ENCODE measurements around the gene BRWD1.
"Not testable (repeated sequence)": the region's sequence is repeated elsewhere in the genome, so short reads cannot be mapped to it uniquely, and the experiment has no call there.

BRWD1 gene

DNA sequence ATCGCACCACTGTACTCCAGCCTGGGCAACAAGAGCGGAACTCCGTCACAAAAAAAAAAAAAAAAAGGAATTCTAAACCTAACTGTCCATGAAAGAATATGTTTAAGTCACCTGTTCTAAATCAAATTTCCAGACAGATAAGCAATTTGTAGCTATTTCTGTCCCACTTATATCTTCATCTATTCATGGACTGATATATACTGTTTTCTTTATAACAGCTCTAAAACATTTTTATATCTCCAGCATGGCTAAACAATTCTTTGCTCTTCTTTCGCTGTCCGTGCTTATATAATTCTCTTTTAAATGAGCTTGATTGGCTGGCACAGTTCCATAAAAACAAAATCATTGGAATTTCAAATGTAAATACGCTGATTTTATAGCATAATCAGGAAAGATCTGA is 30.5 kb downstream of the BRWD1 start:
- no peak for DNase-seq (ENCODE audit: low read depth)

DNA sequence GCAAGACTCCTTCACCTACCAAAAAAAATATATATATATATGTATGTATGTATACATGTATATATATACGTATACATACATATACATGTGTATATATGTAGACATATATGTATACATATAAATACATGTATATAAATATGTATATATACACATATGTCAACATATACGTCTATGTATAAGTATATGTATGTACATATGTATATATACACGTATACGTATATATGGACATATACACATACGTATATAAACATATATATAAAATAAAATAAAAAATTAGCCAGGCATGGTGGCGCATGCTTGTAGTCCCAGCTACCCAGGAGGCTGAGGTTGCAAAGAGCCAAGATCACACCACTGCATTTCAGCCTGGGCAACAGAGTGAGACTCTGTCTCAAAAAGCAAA is 31.6 kb downstream of the BRWD1 start:
- DNase-seq (ENCODE audit: low read depth) = no peak

DNA sequence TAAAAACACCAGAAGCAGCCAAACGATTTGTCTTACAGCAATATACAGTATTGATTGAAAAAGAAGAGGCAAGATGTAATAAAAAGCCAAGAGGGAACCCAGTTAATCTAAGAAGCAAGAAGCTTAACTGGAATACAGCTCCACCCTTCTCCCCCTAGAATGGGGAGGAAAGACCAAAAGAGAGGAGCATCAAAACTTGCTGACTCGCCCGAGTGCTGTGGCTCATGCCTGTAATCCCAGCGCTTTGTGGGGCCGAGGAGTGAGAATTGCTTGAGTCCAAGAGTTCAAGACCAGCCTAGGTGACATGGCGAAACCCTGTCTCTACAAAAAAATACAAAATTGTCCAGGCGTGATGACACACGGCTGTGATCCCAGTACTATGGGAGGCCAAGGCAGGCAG is 32.2 kb downstream of the BRWD1 start:
- no peak for DNase-seq (ENCODE audit: low read depth)

DNA sequence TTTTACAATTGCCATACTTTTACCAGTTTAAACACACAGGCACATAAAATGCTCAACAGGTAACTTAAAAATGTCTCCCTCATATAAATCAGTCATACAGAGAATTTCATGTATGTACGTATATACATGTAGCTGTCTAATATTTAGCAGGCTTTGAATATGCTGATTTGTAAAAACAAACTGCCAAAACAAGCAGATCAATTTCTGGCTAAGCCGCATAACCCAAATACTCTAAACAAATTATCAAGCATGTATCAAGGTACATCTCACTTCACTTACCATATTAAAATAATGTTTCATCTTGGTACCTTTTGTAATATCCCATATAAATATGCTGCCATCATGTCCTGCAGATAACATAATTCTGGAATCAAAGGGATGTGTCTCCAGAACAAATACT is 43.8 kb downstream of the BRWD1 start:
- no peak for DNase-seq (ENCODE audit: low read depth)

DNA sequence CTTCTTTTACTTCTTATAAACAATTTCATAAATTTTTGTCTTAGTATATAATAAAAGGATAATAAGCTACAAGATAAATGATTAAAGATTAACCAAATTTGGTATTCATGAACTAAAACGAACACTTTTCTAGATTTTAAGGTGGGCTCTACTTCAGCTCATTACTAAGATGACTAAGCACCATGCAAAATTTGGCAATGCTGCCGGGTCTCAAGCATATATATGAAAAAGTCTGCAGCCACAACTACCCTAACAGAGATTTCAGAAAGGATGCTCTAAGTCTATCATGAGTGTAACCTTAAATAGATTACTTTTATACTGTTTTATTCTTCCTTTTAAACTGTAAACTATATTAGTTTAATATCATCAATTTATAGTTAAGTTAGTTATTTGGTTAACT is 47.8 kb downstream of the BRWD1 start:
- no peak for DNase-seq (ENCODE audit: low read depth)

DNA sequence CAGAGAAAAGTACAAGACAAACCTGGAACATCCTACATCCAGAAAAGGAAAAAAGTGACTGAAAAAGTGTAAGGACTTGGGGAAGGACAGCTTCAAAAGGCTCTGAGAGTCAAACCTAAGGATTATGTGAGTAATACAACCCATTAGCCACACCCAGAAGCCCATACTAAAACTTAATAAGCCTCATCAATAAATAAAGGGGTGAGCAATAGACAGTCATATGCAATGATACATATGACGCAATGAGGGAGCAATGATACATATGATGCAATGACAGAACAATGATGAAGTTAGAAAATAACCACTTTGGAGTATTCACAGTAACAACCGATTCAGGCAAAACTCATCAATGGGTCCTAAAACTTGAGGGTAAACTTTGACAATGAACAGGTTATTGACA is 50.1 kb downstream of the BRWD1 start:
- DNase-seq (ENCODE audit: low read depth) = no peak

DNA sequence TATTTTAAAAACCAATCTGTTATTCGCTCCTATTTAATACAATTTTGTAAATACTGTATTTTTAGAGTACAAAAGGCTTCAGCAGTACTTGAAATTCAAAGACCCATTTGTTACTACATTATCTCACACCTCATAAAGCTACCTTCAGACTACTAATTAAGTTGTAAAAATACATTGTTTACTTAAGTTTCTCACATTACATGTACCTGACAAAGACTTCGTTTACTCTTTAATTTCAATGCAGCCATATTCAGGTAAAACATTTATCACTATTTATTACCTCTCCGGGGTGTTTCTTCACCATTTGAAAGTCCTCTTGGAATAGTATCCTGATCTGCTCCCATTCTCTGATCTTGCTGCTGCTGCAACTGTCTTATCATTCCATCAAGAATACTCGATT is 55.2 kb downstream of the BRWD1 start:
- DNase-seq (ENCODE audit: low read depth) = no peak

DNA sequence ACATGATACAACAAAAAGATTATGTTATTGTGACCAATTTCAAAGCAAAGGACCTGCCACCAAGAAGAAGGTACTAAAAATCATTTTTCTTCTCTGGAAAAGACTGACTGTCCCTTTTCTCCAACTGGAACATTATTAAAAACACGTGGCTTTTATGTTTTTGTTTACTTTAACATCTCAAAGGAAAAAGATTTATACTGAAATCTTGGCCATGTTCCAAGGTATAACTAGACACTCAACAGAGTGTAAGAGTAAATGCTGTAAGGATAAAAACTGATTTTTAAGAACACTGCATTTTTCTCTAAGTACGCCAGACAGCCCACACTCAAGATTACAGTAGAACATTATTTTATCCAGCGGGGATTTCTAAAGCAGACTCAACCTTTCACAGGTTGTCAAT is 62.1 kb downstream of the BRWD1 start:
- DNase-seq (ENCODE audit: low read depth) = no peak

DNA sequence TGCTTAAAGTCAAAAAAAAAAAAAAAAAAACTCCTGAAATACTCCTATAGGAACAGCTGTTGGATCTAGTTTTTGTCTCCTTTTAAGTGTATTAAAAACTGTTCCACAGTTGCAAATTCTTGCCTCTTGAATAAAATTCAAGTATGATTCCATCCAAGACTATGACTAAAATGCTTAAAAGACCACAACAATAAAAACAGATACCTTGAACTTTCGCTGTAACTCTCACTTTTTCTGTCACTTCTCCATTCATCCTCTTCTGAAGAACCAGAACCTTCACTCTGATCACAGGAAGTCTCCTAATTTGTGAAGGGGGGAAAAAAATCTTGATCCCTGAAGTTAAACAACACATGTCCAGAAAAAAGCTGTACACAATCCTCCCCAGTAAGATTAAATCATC is 75.2 kb downstream of the BRWD1 start:
- DNase-seq (ENCODE audit: low read depth) = no peak

DNA sequence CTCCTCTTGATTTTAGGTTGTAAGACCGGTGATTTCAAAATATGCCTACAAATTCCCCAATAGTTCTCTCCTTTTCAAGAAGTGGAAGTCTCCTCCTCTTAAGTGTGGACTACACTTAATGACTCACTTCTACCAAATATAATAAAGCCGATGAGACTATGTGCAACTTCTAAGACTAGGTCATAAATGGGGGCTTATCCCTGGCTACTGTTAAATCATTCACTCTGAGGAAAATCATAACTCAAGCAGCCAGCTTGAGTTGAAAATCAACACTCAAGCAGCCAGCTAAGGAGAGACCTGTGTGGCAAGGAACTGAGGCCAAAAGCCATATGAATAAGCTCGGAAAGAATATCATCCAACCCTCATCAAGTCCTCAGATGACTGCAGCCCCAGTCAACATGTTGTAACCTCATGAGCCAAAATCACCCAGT is 80.6 kb downstream of the BRWD1 start:
- DNase-seq (ENCODE audit: low read depth) = no peak

DNA sequence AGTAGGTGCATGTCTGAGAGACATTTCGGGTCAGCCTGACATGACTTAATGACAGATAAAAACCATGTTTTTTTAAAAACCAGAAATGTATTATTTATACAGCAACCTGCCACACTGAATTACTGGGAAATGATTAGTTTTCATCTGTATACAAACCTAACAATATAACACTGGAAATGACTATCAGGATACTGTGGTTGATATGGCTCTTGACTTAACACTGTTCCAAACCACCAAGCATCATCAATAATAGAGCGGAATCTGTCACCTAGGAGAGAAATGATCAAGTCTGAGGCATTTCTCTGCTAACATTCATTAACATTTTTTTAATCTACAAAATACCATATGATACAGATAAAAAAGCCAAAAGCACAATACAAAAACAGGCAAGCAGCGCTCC is 88.5 kb downstream of the BRWD1 start:
- no peak for DNase-seq (ENCODE audit: low read depth)

DNA sequence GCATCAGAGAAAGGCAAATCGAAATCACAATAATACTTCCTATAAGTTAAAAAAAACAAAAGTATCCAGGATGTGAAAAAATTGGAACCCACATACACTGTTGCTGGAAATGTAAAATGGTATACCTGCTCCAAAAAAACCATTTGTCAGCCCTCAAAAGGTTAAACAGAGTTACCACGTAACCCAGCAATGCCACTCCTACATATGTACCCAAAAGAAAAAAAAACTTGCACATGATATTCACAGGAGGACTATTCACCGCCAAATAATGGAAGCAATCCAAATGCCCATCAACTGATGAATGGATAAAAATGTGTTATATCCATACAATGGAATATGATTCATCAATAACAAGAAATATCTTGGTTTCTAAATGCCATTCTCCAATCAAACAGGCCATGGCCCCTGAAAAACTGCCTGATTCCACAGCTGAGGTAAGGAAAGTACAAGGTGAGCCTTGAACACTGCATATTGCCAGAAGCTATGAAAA is 91.4 kb downstream of the BRWD1 start:
- DNase-seq (ENCODE audit: low read depth) = no peak

DNA sequence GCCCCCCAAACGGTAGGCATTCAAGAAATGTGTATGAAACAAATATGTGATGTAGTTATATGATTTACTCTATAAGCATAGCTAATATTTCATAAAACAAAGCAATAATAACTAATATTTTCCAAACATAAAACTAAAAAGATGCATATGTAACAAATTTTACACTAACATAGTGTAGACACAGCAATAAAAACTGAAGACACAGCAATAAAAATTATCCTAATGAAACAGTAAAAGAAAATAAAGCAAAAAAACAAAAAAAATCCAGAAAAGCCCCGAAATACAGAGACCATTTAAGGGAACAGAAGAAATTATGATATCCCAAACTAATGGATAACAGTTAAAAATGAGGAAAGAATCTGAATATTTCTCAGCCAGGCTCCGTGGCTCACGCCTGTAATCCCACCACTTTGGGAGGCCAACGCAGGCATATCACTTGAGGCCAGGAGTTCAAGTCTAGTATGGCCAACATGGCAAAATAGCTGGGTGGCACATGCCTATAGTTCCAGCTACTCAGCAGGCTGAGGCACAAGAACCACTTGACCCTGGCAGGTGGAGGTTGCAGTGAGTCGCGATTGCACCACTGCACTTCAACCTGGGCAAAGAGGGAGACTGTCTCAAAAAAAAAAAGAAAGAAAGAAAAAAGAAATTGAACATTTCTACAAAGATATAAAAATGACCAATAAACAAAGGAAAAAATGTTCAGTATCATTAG is 92.0 kb downstream of the BRWD1 start:
- DNase-seq (ENCODE audit: low read depth) = no peak

DNA sequence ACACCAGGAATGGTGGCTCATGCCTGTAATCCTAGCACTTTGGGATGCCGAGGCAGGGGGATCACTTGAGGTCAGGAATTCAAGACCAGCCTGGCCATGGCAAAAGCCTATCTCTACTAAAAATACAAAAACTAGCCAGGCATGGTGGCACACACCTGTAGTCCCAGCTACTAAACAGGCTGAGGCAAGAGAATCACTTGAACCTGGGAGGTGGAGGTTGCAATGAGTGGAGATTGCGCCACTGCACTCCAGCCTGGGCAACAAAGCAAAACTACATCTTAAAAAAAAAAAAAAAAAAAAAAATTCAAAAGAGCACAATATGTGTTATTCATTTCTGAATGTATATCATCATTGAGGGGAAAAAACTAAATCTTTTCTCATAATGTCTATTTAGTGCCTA is 92.6 kb downstream of the BRWD1 start:
- DNase-seq (ENCODE audit: low read depth) = not testable (repeated sequence)

DNA sequence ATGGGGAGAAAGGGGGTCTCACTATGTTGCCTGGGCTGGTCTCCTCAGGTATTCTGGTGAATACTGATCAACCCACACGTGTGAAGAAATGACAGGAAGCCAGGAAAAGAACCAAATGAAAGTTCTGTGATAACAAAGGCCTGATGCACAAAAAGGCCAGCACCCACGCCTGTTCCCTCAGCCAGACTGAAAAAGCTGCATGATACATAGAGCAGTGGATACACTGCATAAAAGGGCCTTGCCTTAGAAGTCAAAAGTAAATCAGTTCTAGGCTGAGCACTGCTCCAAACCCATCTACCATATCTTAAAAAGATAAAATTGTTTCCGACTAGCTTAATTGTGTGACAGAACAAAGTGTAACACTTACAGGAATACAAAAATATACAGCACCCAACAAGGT is 93.3 kb downstream of the BRWD1 start:
- no peak for DNase-seq (ENCODE audit: low read depth)

DNA sequence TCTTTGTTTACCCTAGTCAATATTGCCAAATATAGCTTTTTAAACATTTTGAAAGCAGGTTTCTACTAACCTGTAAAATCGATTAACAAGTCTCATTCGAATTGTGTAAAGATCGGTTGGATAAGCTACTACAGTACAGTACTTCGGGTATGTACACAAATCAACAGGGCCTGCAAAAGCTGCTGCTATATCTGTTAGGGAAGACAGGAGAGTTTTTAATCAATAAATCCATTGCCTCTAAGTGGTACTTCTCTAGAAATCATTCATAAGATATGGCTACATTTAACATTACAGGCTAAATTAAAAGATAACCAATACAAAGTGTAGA is 95.4 kb downstream of the BRWD1 start:
- DNase-seq (ENCODE audit: low read depth) = no peak

DNA sequence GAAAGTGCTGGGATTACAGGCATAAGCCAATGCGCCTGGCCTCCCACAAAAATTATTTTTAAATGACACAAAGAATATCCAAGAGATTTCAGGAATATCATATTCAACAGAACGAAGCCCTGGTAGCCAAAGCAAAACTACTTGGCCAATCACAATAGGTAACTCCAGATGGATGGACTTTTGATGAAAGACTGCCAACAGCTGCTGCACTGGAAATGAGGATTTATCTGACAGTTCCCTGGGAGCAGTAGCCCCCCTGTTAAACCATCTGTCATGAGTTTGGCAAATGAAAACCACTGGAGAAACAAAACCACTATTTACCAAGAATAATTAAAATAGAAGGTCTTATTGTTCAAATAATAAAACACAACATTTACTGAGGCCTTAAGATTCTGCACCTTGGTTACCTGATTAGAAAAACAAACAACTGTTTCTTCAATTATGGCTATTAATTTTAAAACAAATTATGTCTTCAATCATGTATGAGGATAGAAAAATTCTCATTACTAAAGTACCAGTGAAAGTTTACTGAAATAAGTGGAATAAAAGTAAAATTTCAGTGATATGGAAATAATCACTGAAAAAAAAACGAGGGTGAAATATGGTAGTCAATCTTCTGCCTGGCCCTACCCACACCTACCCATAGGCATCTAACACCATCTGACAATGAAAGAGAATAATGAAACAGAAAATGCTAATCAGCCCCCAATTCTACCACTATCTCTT is 95.9 kb downstream of the BRWD1 start:
- DNase-seq (ENCODE audit: low read depth) = no peak

DNA sequence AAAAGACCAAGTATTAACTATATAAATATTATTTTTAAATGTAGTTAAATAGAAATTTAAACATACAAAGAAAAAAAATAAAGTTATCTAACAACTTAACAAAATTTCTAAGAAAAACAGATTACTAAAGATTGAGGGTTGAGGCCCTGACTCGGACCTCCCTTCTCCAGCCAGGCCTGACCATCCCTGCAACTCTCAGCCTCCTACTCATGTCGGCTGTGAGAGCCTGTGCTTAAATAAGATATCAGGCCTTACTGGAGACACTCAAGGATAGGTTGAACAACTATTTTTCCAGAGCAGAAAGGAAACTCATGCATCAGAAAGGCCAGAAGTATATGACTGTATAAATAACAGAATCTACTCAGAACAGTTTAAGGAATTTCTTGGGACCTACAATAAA is 97.1 kb downstream of the BRWD1 start:
- no peak for DNase-seq (ENCODE audit: low read depth)

DNA sequence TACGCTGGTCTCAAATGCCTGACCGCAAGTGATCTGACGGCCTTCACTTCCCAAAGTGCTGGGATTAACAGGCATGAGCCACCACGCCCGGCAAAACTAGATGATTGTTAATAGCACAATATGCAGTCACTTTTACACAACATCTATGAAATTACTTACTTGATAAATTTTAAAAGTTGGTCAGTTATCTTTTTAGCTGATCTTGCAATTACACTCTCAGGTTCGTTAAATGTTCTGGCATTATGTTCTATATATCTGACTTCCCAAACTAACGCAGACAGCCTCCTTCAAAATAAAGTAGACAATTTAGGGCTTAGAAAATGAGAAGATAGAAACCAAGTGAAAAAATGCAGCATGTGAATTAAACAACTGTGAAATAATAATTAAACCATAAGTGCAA is 98.4 kb downstream of the BRWD1 start:
- DNase-seq (ENCODE audit: low read depth) = no peak

DNA sequence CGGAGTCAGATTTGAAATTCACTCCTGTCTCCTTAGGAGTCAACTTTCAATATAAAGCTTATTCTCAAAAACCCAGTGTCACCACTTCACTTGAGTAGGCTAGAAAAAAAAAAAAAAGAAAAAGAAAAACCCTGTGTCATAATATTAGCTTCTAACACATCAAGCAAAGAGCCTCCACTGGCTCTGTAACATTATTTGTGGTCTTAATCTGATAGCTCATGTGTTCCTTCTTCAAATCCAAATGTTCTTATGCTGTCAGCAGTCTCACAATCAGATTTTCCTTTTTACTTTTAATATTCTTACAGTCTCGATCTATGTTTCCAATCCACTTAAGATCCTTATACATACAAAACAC is 104.1 kb downstream of the BRWD1 start:
- DNase-seq (ENCODE audit: low read depth) = no peak

DNA sequence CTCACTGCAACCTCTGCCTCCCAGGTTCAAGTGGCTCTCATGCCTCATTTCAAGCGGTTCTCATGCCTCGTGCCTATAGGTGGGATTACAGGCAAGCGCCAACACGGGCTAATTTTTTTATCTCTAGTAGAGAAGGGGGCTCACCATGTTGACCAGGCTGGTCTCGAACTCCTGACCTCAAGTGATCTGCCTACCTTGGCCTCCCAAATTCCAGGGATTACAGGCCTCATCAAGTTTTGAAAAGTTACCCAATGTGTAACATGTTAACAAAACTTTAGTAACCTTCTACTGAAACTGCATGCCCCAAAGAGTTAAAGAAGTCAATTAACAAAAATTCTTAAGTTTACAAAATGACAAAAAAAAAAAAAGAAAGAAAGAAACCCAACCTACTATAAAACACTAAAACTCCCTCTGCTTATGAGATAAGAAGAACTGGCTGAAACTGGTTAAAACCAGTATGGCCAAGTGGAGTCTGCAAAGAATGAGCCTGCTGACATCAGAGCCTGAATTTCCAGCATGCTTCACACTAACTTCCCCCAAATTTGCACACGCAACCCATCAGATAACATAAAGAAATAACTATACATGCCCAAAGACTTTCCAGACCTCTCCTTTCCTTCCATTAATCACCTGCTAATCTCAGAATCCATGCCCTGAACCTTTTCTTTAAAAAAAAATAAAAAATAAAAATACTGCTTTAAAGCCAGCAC is 104.7 kb downstream of the BRWD1 start:
- no peak for DNase-seq (ENCODE audit: low read depth)

DNA sequence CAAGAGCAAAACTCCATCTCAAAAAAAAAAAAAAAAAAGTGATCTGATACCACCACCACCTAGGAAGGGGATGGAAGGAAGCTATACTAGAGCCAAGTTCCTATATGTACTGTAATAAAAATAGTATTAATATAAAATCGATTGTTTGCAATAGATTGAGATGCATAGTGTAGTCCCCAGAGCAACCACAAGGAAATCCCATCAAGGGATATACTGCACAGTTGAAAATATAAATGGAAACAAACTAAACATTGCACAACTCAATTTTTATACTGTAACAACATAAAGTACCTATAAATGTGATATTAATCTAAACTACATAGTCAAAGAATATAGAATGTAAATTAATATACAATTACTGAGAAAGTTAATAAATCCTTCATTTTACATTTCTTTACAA is 109.3 kb downstream of the BRWD1 start:
- no peak for DNase-seq (ENCODE audit: low read depth)

DNA sequence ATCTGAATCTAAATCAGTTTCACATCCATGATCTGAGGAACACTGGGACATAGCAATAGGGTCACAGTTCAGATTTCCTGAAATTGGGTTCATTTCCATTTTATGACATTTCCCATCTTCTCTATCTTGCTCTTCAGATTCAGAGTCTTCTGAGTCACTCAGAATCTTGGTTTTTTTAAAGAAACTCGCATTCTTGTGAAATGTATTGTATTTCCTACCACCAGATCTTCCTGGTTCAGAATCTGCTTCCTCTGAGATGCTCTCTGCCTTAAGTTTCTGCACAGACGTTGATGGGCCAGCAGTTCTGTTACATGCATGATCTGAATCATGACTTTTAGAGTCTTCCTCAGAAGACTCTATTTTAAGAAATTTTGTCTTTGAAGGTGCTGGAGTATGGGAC is 114.6 kb downstream of the BRWD1 start:
- no peak for DNase-seq (ENCODE audit: low read depth)
